Central memory CD8-positive, alpha-beta T cell (primary cell): ENCODE measurements around the gene ATG101.

ENCODE experiments used
- ATAC-seq: fragments of 150-1000 bp; cut with Tn5 transposase; replicated peaks from 2 replicates; pipeline ENCODE4 v1.10.0; 2022; ENCODE audit warnings: mild to moderate bottlenecking, moderate FRiP score, moderate number of reproducible peaks; ENCODE audit not compliant: poor library complexity, severe bottlenecking; ENCODE audit errors: extremely low read depth
- DNase-seq, 2 donors: peaks; one replicate each; pipeline ENCODE4 v3.0.0; 2021; ENCODE audit warnings: low spot score in 2 of 2
- H3K27ac Mint-ChIP-seq: one replicate; pipeline ENCODE4 v1.8.0; 2022; ENCODE audit warnings: low read depth, mild to moderate bottlenecking, moderate library complexity, mixed read lengths
- H3K27me3 Mint-ChIP-seq: one replicate; pipeline ENCODE4 v1.8.0; 2022; ENCODE audit warnings: mixed read lengths
- H3K36me3 Mint-ChIP-seq: one replicate; pipeline ENCODE4 v1.8.0; 2022; ENCODE audit warnings: mild to moderate bottlenecking, moderate library complexity, mixed read lengths; ENCODE audit not compliant: insufficient read depth
- H3K4me1 Mint-ChIP-seq: one replicate; pipeline ENCODE4 v1.8.0; 2022; ENCODE audit warnings: mixed read lengths
- H3K4me3 Mint-ChIP-seq: one replicate; pipeline ENCODE4 v1.8.0; 2022; ENCODE audit warnings: mild to moderate bottlenecking, moderate library complexity, mixed read lengths
- H3K9me3 Mint-ChIP-seq: one replicate; pipeline ENCODE4 v1.8.0; 2022; ENCODE audit warnings: mixed read lengths

Gene ATG101

DNA sequence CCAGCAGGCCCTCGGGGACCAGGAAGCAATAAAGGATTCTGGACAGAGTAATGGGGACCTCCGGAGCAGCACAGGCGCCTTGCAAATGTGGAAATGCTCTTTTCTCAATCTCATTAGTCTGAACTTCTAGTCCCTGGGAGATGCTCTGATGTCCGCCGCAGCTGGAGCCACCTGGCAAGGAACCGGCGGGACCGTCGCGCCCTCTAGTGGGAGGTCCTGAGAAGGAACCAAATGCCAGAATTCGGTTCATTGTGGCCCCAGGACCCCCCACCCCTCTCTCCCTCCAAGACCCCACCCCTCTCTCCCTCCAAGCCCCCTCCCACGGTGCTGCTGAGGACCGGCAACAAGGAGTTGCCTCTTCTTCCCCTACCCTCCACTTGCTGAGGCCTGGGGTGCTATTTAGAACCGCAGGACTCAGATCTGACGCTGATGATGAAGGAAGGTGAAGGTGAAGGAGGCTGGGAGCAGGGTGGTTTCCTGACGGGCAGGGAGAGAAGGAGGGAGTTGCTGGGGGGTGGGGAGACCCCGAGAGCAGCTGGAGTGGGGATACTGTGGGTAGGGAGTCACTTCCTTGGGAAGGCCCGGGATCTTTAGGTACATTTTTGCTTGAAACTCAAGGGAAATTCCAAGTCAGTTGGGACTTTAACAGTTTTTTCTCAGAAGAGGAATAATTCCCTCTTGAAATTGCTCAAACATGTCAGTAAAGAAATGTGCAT, 52.2 kb downstream of the ATG101 start:
- ATAC-seq = no peak
- H3K9me3 Mint-ChIP-seq = no peaks in the 10 kb centered on the region
- peak; percentile 24 to 36 for DNase-seq
- H3K27ac Mint-ChIP-seq = peak overlapping the region; percentile 38
- no peak overlapping the region for H3K4me3 Mint-ChIP-seq
- peaks cover 72% of the 10 kb centered on the region for H3K27me3 Mint-ChIP-seq
- peaks cover 12% of the 10 kb centered on the region for H3K4me1 Mint-ChIP-seq
- H3K36me3 Mint-ChIP-seq = no peaks in the 10 kb centered on the region

DNA sequence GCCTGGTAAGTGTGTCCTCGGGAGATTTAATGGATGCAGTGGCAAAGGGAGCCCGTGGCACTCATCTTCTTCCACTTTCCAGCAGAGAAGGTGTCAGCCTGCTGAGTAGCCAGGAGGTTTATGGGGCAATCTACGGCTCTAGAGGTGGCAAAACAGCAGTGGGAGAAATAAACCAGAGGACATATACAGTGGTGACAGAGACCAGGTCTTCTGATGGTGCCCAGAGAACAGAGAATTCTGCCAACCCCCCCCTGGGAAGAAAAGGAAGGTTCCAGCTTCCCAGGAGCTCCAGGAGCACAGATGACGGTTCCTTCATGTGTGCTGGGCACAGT, 52.7 kb downstream of the ATG101 start:
- no peak for ATAC-seq
- Mint-ChIP-seq H3K4me1 (peaks cover 10% of the 10 kb centered on the region), H3K4me3 (no peak overlapping the region), H3K9me3 (no peaks in the 10 kb centered on the region), H3K27ac (no peak overlapping the region), H3K27me3 (peaks cover 78% of the 10 kb centered on the region), H3K36me3 (no peaks in the 10 kb centered on the region)
- no peak for DNase-seq

DNA sequence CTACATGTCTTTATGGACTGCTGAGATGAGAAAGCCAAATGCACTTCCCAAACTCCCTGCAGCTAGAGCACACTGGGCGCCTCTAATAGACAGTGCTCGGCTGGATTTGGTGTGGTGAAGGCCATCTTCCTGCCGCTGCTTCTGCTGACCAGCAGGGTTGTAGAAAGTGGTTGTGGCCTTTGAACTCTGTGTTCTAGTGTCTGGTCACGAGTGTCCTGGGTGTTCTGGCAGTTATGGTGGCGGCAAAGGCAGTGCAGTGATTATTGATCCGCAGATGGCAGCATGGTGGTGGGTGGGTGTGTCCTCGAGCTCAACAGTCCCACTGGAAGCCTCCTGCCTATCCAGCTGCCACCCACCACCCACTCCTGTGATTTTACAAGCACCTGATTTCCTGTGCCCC, 53.1 kb downstream of the ATG101 start:
- H3K27me3 Mint-ChIP-seq = peaks cover 82% of the 10 kb centered on the region
- no peak overlapping the region for H3K27ac Mint-ChIP-seq
- H3K36me3 Mint-ChIP-seq = no peaks in the 10 kb centered on the region
- DNase-seq (no peak), ATAC-seq (no peak)
- no peaks in the 10 kb centered on the region for H3K9me3 Mint-ChIP-seq
- no peak overlapping the region for H3K4me3 Mint-ChIP-seq
- peaks cover 10% of the 10 kb centered on the region for H3K4me1 Mint-ChIP-seq

DNA sequence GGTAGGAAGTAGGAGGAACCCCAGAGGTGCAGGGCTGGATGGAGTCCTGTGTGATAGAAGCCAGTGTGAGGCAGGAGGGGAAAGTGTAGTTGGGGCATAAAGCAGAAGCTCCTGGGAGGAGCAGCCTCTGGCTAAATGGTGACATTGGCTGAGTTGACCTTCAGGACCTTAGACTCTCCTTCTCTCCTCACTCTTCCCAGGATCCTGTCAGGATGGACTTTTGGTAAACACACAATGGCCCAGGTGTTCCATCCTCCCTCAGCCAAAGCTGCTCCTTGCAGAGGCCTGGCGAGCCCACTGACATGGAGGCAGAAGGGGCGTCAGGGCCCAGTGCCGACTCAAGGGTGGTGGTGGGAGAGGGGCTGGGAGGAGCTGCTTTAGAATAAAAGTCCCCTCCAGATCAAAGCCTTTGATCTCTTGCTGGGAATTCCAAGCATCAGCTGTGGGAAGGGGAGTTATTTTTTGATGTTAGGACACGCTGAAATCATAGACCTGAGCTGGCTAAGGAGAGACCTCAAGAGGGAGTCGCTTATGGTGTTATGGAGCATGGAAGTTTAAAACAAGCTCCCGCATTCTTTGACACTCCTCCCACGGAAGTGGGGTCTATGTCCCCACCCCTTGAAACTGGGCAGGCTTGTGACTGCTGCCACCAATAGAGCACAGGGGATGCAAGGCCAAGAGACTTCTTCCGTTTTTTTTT, 53.9 kb downstream of the ATG101 start:
- H3K4me3 Mint-ChIP-seq = no peak overlapping the region
- ATAC-seq = no peak
- peaks cover 10% of the 10 kb centered on the region for H3K4me1 Mint-ChIP-seq
- DNase-seq = no peak
- H3K27me3 Mint-ChIP-seq = peaks cover 88% of the 10 kb centered on the region
- no peaks in the 10 kb centered on the region for H3K9me3 Mint-ChIP-seq
- H3K27ac Mint-ChIP-seq = no peak overlapping the region
- H3K36me3 Mint-ChIP-seq = no peaks in the 10 kb centered on the region

DNA sequence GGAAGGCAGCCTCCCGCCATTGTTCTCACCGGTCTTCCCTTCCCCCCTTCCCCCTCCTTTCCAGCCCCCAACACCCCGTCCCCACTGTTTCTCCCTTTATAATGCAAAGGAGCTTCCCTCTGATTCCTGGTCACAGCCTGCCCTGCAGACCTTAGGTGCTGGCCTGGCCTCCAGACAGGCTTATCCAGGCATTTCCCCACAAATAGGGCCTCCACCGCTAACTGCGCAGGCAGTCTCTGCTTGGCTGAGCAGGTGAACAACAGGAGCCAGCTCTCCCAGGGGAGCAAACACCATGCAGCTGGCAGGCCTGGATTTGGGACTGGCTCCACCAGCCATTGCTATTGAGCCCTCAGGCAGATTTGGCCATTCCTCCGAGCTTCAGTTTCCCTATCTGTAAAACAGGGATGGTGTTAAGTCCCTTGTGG, 55.7 kb downstream of the ATG101 start:
- Mint-ChIP-seq H3K27me3 (peaks cover 76% of the 10 kb centered on the region), H3K9me3 (no peaks in the 10 kb centered on the region), H3K27ac (no peak overlapping the region), H3K36me3 (no peaks in the 10 kb centered on the region), H3K4me3 (no peak overlapping the region), H3K4me1 (peaks cover 10% of the 10 kb centered on the region)
- no peak for ATAC-seq
- DNase-seq = no peak

DNA sequence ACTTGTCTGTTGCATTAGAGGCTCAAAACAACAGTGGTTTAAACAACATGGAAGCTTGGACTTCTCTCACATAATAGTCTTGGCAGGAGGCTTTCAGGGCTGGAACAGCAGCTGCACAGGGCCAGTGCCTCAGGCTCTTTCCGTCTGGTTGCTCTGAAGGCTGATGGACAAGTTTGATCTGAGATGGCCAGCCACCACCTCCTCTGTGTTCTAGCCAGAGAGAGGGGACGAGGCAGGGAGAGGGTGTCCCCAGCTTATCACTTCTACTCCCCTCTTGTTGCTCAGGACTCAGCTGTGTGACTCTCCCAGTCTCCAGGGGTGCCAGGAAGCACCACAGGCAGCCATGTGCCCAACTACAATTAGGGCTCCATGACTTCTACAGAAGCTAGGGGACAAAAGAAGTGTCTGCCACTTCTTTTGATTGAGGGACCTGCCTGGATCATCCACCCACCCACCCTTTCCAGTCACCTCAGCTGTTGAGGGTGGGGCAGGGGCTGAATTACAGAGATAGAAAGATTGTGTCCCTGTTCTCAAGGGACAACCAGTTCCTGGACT, 56.3 kb downstream of the ATG101 start:
- no peaks in the 10 kb centered on the region for H3K9me3 Mint-ChIP-seq
- H3K4me1 Mint-ChIP-seq = peaks cover 10% of the 10 kb centered on the region
- DNase-seq = no peak
- no peaks in the 10 kb centered on the region for H3K36me3 Mint-ChIP-seq
- H3K27ac Mint-ChIP-seq = no peak overlapping the region
- H3K27me3 Mint-ChIP-seq = peaks cover 74% of the 10 kb centered on the region
- no peak overlapping the region for H3K4me3 Mint-ChIP-seq
- ATAC-seq = no peak
